Measurements from ENCODE around the gene ADGB. TPM values are rescaled to one million over a fixed set of nuclear protein-coding genes. Genes with fewer than 3 reads are reported as not detected.

Gene ADGB
- total and polyA plus RNA-seq, 9 of the 15 experiments (the other 6 are each of a cell fraction or from before 2014, with no cell fraction given), result not detected

DNA sequence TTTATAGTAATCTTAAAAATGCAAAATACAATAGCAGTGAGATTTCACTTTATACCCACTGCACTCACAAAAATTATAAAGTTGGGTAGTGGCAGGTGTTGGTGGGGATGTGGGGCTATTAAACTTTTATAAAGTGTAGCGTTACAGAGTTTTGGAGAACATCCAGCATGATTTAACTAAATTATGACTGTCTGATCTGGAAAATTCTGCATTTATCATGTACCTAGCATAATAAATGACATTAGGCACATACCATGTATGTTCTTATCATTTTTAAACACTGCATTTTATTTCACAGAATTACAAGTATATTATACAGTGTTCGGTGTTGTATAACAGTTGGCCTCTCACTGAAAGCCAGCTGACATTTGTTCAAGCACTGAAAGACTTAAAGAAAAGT lies 169.9 kb downstream of the ADGB start (continued):
- TF ChIP-seq, protein P1, sequence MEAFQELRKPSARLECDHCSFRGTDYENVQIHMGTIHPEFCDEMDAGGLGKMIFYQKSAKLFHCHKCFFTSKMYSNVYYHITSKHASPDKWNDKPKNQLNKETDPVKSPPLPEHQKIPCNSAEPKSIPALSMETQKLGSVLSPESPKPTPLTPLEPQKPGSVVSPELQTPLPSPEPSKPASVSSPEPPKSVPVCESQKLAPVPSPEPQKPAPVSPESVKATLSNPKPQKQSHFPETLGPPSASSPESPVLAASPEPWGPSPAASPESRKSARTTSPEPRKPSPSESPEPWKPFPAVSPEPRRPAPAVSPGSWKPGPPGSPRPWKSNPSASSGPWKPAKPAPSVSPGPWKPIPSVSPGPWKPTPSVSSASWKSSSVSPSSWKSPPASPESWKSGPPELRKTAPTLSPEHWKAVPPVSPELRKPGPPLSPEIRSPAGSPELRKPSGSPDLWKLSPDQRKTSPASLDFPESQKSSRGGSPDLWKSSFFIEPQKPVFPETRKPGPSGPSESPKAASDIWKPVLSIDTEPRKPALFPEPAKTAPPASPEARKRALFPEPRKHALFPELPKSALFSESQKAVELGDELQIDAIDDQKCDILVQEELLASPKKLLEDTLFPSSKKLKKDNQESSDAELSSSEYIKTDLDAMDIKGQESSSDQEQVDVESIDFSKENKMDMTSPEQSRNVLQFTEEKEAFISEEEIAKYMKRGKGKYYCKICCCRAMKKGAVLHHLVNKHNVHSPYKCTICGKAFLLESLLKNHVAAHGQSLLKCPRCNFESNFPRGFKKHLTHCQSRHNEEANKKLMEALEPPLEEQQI (IDR thresholded peaks at IDR 0.05), result no peak
- TF ChIP-seq ZNF3 (CRISPR knock-in tag; IDR thresholded peaks at IDR 0.05), result no peak

- peak overlapping the region; percentile 96 for H2AFZ ChIP-seq (ENCODE audit: low read depth, low read length)
- peaks cover 3 to 5% of the 10 kb centered on the region in 2 experiments; a peak in 3 of 5 replicates for H3K4me1 ChIP-seq (replicated peaks in 1 of 2; ENCODE audit: control insufficient read depth in 2 of 2, insufficient read depth in 2 of 2, low read length in 2 of 2)
- TSS peak; percentile 84 for BruUV-seq (replicated peaks)
- in situ Hi-C loops (cut with MboI) (no loop called here), intact Hi-C loops (cut with micrococcal nuclease) (loop anchor here (10.0 kb wide), 3 partner anchors 226 to 836 kb away; partner anchors contain the start of gene RAB32)
- peak overlapping the region; percentile 55; the same call in 2 of the 3 replicates for H3K27ac ChIP-seq (ENCODE audit: extremely low read depth, low read depth, low read length)
- ATAC-seq (peak; percentile 53), FAIRE-seq (no peak), DNase-seq (ENCODE audit: extremely low read depth in 1 of 4, low spot score in 3 of 4) (no peak)
- no peaks in the 10 kb centered on the region for H3K79me2 ChIP-seq (ENCODE audit: control insufficient read depth, insufficient read depth, low read length)
- no peaks in the 10 kb centered on the region for H3K9me1 ChIP-seq (ENCODE audit: control insufficient read depth, insufficient read depth, low read length)
- H3K27me3 ChIP-seq (ENCODE audit: control insufficient read depth in 2 of 2, insufficient read depth in 2 of 2, low read length in 2 of 2), result no peaks in the 10 kb centered on the region
- H3K4me2 ChIP-seq (ENCODE audit: insufficient read depth, low read length), result peak overlapping the region; percentile 76
- WGBS (ENCODE audit: insufficient coverage, low coverage, missing lambda C conversion rate), result 63% methylated on average over 13 of the region's 13 CpGs
- no peaks in the 10 kb centered on the region for H4K20me1 ChIP-seq (replicated peaks; ENCODE audit: control insufficient read depth, insufficient read depth, low read length)
- H3K4me3 ChIP-seq, result peak overlapping the region; percentile 2; the same call in 1 of the 2 replicates
- H3K9me3 ChIP-seq (replicated peaks; ENCODE audit: control insufficient read depth, insufficient read depth, low read depth, low read length), result no peaks in the 10 kb centered on the region
- CTCF ChIA-PET (ENCODE audit: low intra/inter-chr PET ratio), result no interaction called here
- no peaks in the 10 kb centered on the region for H3K36me3 ChIP-seq (ENCODE audit: control insufficient read depth, insufficient read depth, low read length)
- H3K9ac ChIP-seq (ENCODE audit: insufficient read depth in 1 of 2, low read depth in 2 of 2, low read length in 2 of 2), result peak overlapping the region in 1 of 2 experiments; percentile 31; a peak in 2 of 4 replicates
- POLR2A ChIA-PET, result interaction anchor here (0.9 kb wide), 1 partner anchor 9 kb away, joined by 3 read pairs; no protein-coding TSS in a partner anchor
- TF ChIP-seq ESRRA (IDR thresholded peaks at IDR 0.05; ENCODE audit: borderline replicate concordance, low read depth), result no peak
- TF ChIP-seq PHTF2 (CRISPR knock-in tag; IDR thresholded peaks at IDR 0.05), result no peak
- TF ChIP-seq, protein P2, sequence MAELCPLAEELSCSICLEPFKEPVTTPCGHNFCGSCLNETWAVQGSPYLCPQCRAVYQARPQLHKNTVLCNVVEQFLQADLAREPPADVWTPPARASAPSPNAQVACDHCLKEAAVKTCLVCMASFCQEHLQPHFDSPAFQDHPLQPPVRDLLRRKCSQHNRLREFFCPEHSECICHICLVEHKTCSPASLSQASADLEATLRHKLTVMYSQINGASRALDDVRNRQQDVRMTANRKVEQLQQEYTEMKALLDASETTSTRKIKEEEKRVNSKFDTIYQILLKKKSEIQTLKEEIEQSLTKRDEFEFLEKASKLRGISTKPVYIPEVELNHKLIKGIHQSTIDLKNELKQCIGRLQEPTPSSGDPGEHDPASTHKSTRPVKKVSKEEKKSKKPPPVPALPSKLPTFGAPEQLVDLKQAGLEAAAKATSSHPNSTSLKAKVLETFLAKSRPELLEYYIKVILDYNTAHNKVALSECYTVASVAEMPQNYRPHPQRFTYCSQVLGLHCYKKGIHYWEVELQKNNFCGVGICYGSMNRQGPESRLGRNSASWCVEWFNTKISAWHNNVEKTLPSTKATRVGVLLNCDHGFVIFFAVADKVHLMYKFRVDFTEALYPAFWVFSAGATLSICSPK (IDR thresholded peaks at IDR 0.05; ENCODE audit: borderline replicate concordance), result no peak
- TF ChIP-seq POLR2B (IDR thresholded peaks at IDR 0.05; ENCODE audit: low read depth, partially characterized antibody), result no peak
- no peak for TF ChIP-seq HNRNPK (IDR thresholded peaks at IDR 0.05; ENCODE audit: low read depth, low read length, poor library complexity, severe bottlenecking)
- TF ChIP-seq FIP1L1 (IDR thresholded peaks at IDR 0.05; ENCODE audit: low read depth, low read length, poor library complexity, severe bottlenecking), result no peak
- peak; percentile 43; the same call in 1 of the 2 replicates for TF ChIP-seq FOXJ3 (CRISPR knock-in tag; IDR thresholded peaks at IDR 0.05)
- TF ChIP-seq NFIC (IDR thresholded peaks at IDR 0.05), result no peak
- no peak for TF ChIP-seq ZNF124 (CRISPR knock-in tag; IDR thresholded peaks at IDR 0.05)
- TF ChIP-seq ZNF280A (IDR thresholded peaks at IDR 0.05; ENCODE audit: low read depth, partially characterized antibody), result no peak
- no peak for TF ChIP-seq MEF2A (IDR thresholded peaks at IDR 0.05; ENCODE audit: control insufficient read depth, low read depth, low read length)
- no peak for TF ChIP-seq NFE2 (IDR thresholded peaks at IDR 0.05; ENCODE audit: low read depth)
- TF ChIP-seq RB1 (IDR thresholded peaks at IDR 0.05; ENCODE audit: low read depth), result no peak
Measured at GRCh38 chr6:146770275-146770964, 171.6 kb downstream of the ADGB start.
